Neural progenitor cell (in vitro differentiated cells): ENCODE measurements around the gene ADPGK.
"Not testable (repeated sequence)": the region's sequence is repeated elsewhere in the genome, so short reads cannot be mapped to it uniquely, and the experiment has no call there.

Source experiments
- CTCF ChIP-seq: fragments of 200-600 bp; sonication (generic); IDR thresholded peaks from 2 replicates; pipeline ENCODE4 v1.5.1; 2017; ENCODE audit warnings: antibody characterized with exemption, mild to moderate bottlenecking
- EZH2 ChIP-seq: fragments of 200-600 bp; sonication (generic); IDR thresholded peaks from 2 replicates; pipeline ENCODE4 v1.6.1; 2017; ENCODE audit warnings: antibody characterized with exemption, mild to moderate bottlenecking, moderate library complexity

- not testable (repeated sequence) for TF ChIP-seq CTCF, EZH2
Observed at GRCh38 chr15:72807346-72807745, 23.8 kb upstream of the ADPGK start.
